K562 (cell line): ENCODE measurements around the gene MRPS18B. TPM values are rescaled to one million over a fixed set of nuclear protein-coding genes. Genes with fewer than 3 reads are reported as not detected.

Experiments
- BRF1 ChIP-seq: IDR thresholded peaks from 3 replicates; pipeline ENCODE4 v1.6.1; 2011; ENCODE audit warnings: borderline replicate concordance, mild to moderate bottlenecking; ENCODE audit not compliant: insufficient read length; ENCODE audit errors: extremely low read depth
- CTCF ChIP-seq, 3 experiments: IDR thresholded peaks in 2 of 3; conservative IDR thresholded peaks in 1 of 3; 2 replicates each; pipeline ENCODE4 v1.5.1; 2011 to 2012; ENCODE audit warnings: low read length in 3 of 3, mild to moderate bottlenecking in 3 of 3, control low read depth in 2 of 3, improper control_type of control experiment in 1 of 3, inconsistent platforms in 1 of 3, low read depth in 1 of 3, mixed read lengths in 1 of 3, moderate library complexity in 1 of 3; ENCODE audit not compliant: insufficient read depth in 2 of 3
- ERF ChIP-seq: fragments of 450-650 bp; formaldehyde crosslinking; IDR thresholded peaks from 2 replicates; pipeline ENCODE4 v1.4.0; 2020; ENCODE audit warnings: mild to moderate bottlenecking, mixed read lengths
- ESRRB ChIP-seq: fragments of 250-450 bp; sonication (Bioruptor Pico); IDR thresholded peaks from 2 replicates; pipeline ENCODE4 v1.5.0; 2020; ENCODE audit warnings: mild to moderate bottlenecking, moderate library complexity, borderline replicate concordance
- HINFP ChIP-seq: fragments of 450-650 bp; conservative IDR thresholded peaks from 2 replicates; pipeline ENCODE4 v1.6.1; 2016; ENCODE audit warnings: missing genetic modification characterization, low read depth, mild to moderate bottlenecking, control low read depth, missing compliant biosample characterization
- NCOA1 ChIP-seq: fragments of 450-650 bp; IDR thresholded peaks from 2 replicates; pipeline ENCODE4 v1.6.1; 2016; ENCODE audit warnings: low read depth
- PHF20 ChIP-seq: fragments of 450-650 bp; IDR thresholded peaks from 2 replicates; pipeline ENCODE4 v1.6.1; 2018; ENCODE audit not compliant: partially characterized antibody
- SMARCE1 ChIP-seq: fragments of 450-650 bp; IDR thresholded peaks from 2 replicates; pipeline ENCODE4 v1.7.1; 2016; ENCODE audit warnings: mild to moderate bottlenecking
- STAT5A ChIP-seq: IDR thresholded peaks from 2 replicates; pipeline ENCODE4 v1.6.1; 2012; ENCODE audit warnings: low read length, inconsistent platforms, borderline replicate concordance
- ZNF318 ChIP-seq, 2 experiments: fragments of 450-650 bp; IDR thresholded peaks; 2 replicates each; pipeline ENCODE4 v1.6.1; 2016; ENCODE audit warnings: mild to moderate bottlenecking in 2 of 2, borderline replicate concordance in 1 of 2, low read depth in 1 of 2, moderate library complexity in 1 of 2
- ZNF639 ChIP-seq, 2 experiments: fragments of 200-800 bp in 1 of 2; sonication (Bioruptor generic) in 1 of 2; sonication (generic) in 1 of 2; formaldehyde crosslinking in 1 of 2; IDR thresholded peaks in 1 of 2; conservative IDR thresholded peaks in 1 of 2; 2 replicates each; pipeline versions ENCODE4 v1.5.0 to v1.6.1; 2016 to 2020; ENCODE audit warnings: missing compliant biosample characterization in 1 of 2, missing genetic modification characterization in 1 of 2, missing genetic modification reagents in 1 of 2
- ZNF766 ChIP-seq: fragments of 200-800 bp; sonication (Bioruptor generic); conservative IDR thresholded peaks from 2 replicates; pipeline ENCODE4 v1.6.1; 2016; ENCODE audit warnings: missing genetic modification characterization, missing compliant biosample characterization
- polyA plus RNA-seq, 8 experiments: library from polyadenylated mRNA; depleted of rRNA in 4 of 8; stranded (reverse) in 5 of 8; unstranded in 3 of 8; fragments of >200 nt; fragmentation: Nextera tagmentation in 2 of 8; fragmentation: Illumina TruSeq in 1 of 8; extraction: Ambion mirVana in 2 of 8; extraction: Trizol in 1 of 8; gene quantifications; 2 replicates each; pipeline versions ENCODE4 v1.2.1 to v1.2.3, GENCODE V29; 2011 to 2014; ENCODE audit warnings: inconsistent platforms in 1 of 8, missing spikeins in 1 of 8
- total RNA-seq, 7 experiments: library from RNA; depleted of rRNA in 6 of 7; stranded (reverse); fragments of >200 nt in 6 of 7; fragmentation: Illumina TruSeq in 2 of 7; extraction: Trizol in 2 of 7; gene quantifications; 2 replicates each; pipeline versions ENCODE4 v1.2.1 to v1.2.3, GENCODE V29; 2011 to 2021; ENCODE audit warnings: low replicate concordance in 1 of 7

The MRPS18B gene
- total and polyA plus RNA-seq, 9 of the 15 experiments (the other 6 are each of a cell fraction or from before 2014, with no cell fraction given) = 132 to 383 (median 178) TPM

- no peak for TF ChIP-seq ZNF318 (IDR thresholded peaks at IDR 0.05; ENCODE audit: borderline replicate concordance in 1 of 2, low read depth in 1 of 2)
- no peak for TF ChIP-seq SMARCE1
- TF ChIP-seq ZNF639 (CRISPR knock-in tag; conservative IDR thresholded peaks at IDR 0.05 in 1 of 2, IDR thresholded peaks at IDR 0.05 in 1 of 2) = no peak
- no peak for TF ChIP-seq HINFP (tag)
- TF ChIP-seq CTCF (IDR thresholded peaks at IDR 0.05 in 2 of 3, conservative IDR thresholded peaks at IDR 0.05 in 1 of 3; ENCODE audit: insufficient read depth in 2 of 3, low read depth in 1 of 3, low read length in 3 of 3) = peak; percentile 85 to 98 (median 97)
- TF ChIP-seq NCOA1 = no peak
- no peak for TF ChIP-seq ZNF766
- TF ChIP-seq ESRRB (CRISPR knock-in tag) = no peak
- peak; percentile 79; the same call in 1 of the 2 replicates for TF ChIP-seq ERF (CRISPR knock-in tag)
- TF ChIP-seq BRF1 = no peak
- 0 out of 2 replicates have a peak, but pooled peaks have one; percentile 36 for TF ChIP-seq STAT5A
- peak; percentile 88 for TF ChIP-seq PHF20
These were observed 55.0 kb downstream of the MRPS18B start, which contains the start of gene DHX16 (continued) for GRCh38 chr6:30672445-30673253.
